GM19372 (cell line): Measurements from ENCODE around the gene OR2T6.
A peak's percentile ranks its signal among the peaks of the same experiment; 100 is the strongest.
"Not testable (repeated sequence)": the region's sequence is repeated elsewhere in the genome, so short reads cannot be mapped to it uniquely, and the experiment has no call there.

Experiments used
- ATAC-seq: cut with Tn5 transposase; IDR thresholded peaks from one replicate; pipeline ENCODE4 v1.9.1; 2021; ENCODE audit warnings: mild to moderate bottlenecking, low read depth, moderate library complexity; ENCODE audit not compliant: unreplicated experiment

Gene OR2T6

GRCh38 chr1:248431683-248432082, 56.1 kb downstream of the OR2T6 start:
- not testable (repeated sequence) for ATAC-seq

- ATAC-seq = peak; percentile 49
Observed at GRCh38 chr1:248432201-248432600, 56.7 kb downstream of the OR2T6 start.

GRCh38 chr1:248433811-248434415, 58.4 kb downstream of the OR2T6 start:
- not testable (repeated sequence) for ATAC-seq

GRCh38 chr1:248434913-248435312, 59.4 kb downstream of the OR2T6 start:
- not testable (repeated sequence) for ATAC-seq

- ATAC-seq = peak; percentile 50
Observed at GRCh38 chr1:248436303-248436702, 60.8 kb downstream of the OR2T6 start.

GRCh38 chr1:248438668-248439067, 63.1 kb downstream of the OR2T6 start:
- not testable (repeated sequence) for ATAC-seq

GRCh38 chr1:248439283-248439682, 63.7 kb downstream of the OR2T6 start:
- not testable (repeated sequence) for ATAC-seq
